ENCODE results near the gene C12orf43. TPM values are rescaled to one million over a fixed set of nuclear protein-coding genes. Genes with fewer than 3 reads are reported as not detected.
A peak's percentile ranks its signal among the peaks of the same experiment; 100 is the strongest.

C12orf43 gene
- total RNA-seq, 1 experiment from 2014 or later: 20.7 TPM

GRCh38 chr12:121008347-121009098 is 7.8 kb downstream of the C12orf43 start:
- H3K27me3 ChIP-seq: no peaks in the 10 kb centered on the region
- DNase-seq: no peak
- no peak overlapping the region for H3K4me3 ChIP-seq
- no peaks in the 10 kb centered on the region for H3K9me3 ChIP-seq
- peaks cover 39% of the 10 kb centered on the region for H3K36me3 ChIP-seq

GRCh38 chr12:121005346-121005815 is 10.9 kb downstream of the C12orf43 start:
- peaks cover 38% of the 10 kb centered on the region for H3K36me3 ChIP-seq
- no peak overlapping the region for H3K4me3 ChIP-seq
- H3K27me3 ChIP-seq: no peaks in the 10 kb centered on the region
- peak; percentile 32 for DNase-seq
- no peaks in the 10 kb centered on the region for H3K9me3 ChIP-seq

GRCh38 chr12:121004253-121004815 is 12.0 kb downstream of the C12orf43 start:
- no peak for DNase-seq
- Histone ChIP-seq H3K36me3 (peaks cover 29% of the 10 kb centered on the region), H3K4me3 (no peak overlapping the region), H3K27me3 (no peaks in the 10 kb centered on the region), H3K9me3 (no peaks in the 10 kb centered on the region)

- no peaks in the 10 kb centered on the region for H3K9me3 ChIP-seq
- H3K36me3 ChIP-seq: peaks cover 24% of the 10 kb centered on the region
- no peaks in the 10 kb centered on the region for H3K27me3 ChIP-seq
- DNase-seq: no peak
- no peak overlapping the region for H3K4me3 ChIP-seq
These were observed 12.6 kb downstream of the C12orf43 start for GRCh38 chr12:121003650-121004049.

- Histone ChIP-seq H3K9me3 (no peaks in the 10 kb centered on the region), H3K36me3 (peaks cover 21% of the 10 kb centered on the region), H3K27me3 (no peaks in the 10 kb centered on the region), H3K4me3 (no peak overlapping the region)
- DNase-seq: no peak
These were observed 14.3 kb downstream of the C12orf43 start for GRCh38 chr12:121001841-121002483.

- Histone ChIP-seq H3K36me3 (peaks cover 21% of the 10 kb centered on the region), H3K27me3 (no peaks in the 10 kb centered on the region), H3K4me3 (no peak overlapping the region), H3K9me3 (no peaks in the 10 kb centered on the region)
- no peak for DNase-seq
These were observed 15.2 kb downstream of the C12orf43 start for GRCh38 chr12:121001060-121001459.

- Histone ChIP-seq H3K27me3 (no peaks in the 10 kb centered on the region), H3K4me3 (no peak overlapping the region), H3K9me3 (no peaks in the 10 kb centered on the region), H3K36me3 (peaks cover 18% of the 10 kb centered on the region)
- no peak for DNase-seq
These were observed 15.8 kb downstream of the C12orf43 start for GRCh38 chr12:121000530-121000929.

- H3K4me3 ChIP-seq: no peak overlapping the region
- peaks cover 12% of the 10 kb centered on the region for H3K36me3 ChIP-seq
- H3K27me3 ChIP-seq: no peaks in the 10 kb centered on the region
- no peak for DNase-seq
- no peaks in the 10 kb centered on the region for H3K9me3 ChIP-seq
These were observed 16.8 kb downstream of the C12orf43 start for GRCh38 chr12:120999191-121000120.

GRCh38 chr12:120998435-120998834 is 17.9 kb downstream of the C12orf43 start:
- no peak for DNase-seq
- no peaks in the 10 kb centered on the region for H3K9me3 ChIP-seq
- no peaks in the 10 kb centered on the region for H3K27me3 ChIP-seq
- peaks cover 3% of the 10 kb centered on the region for H3K36me3 ChIP-seq
- no peak overlapping the region for H3K4me3 ChIP-seq

- Histone ChIP-seq H3K27me3 (no peaks in the 10 kb centered on the region), H3K36me3 (no peaks in the 10 kb centered on the region), H3K4me3 (no peak overlapping the region), H3K9me3 (no peaks in the 10 kb centered on the region)
- no peak for DNase-seq
These were observed 18.8 kb downstream of the C12orf43 start for GRCh38 chr12:120997448-120997847.

- no peak overlapping the region for H3K4me3 ChIP-seq
These were observed 20.0 kb downstream of the C12orf43 start for GRCh38 chr12:120996133-120996746.

GRCh38 chr12:120994589-120995337 is 21.5 kb downstream of the C12orf43 start:
- Histone ChIP-seq H3K4me3 (no peak overlapping the region), H3K36me3 (no peaks in the 10 kb centered on the region), H3K9me3 (no peaks in the 10 kb centered on the region), H3K27me3 (no peaks in the 10 kb centered on the region; the same call in 1 of the 2 replicates)
- DNase-seq: no peak

More at GRCh38 chr12:120996133-120996746, 20.0 kb downstream of the C12orf43 start:
- no peak for DNase-seq
- H3K27me3 ChIP-seq: no peaks in the 10 kb centered on the region; the same call in 1 of the 2 replicates
- no peaks in the 10 kb centered on the region for H3K9me3 ChIP-seq
- no peaks in the 10 kb centered on the region for H3K36me3 ChIP-seq

GRCh38 chr12:120994059-120994458 is 22.2 kb downstream of the C12orf43 start:
- no peaks in the 10 kb centered on the region for H3K9me3 ChIP-seq
- H3K27me3 ChIP-seq: no peaks in the 10 kb centered on the region; the same call in 1 of the 2 replicates
- no peak for DNase-seq

GRCh38 chr12:120993496-120993895 is 22.8 kb downstream of the C12orf43 start:
- no peaks in the 10 kb centered on the region; the same call in 1 of the 2 replicates for H3K27me3 ChIP-seq
- DNase-seq: no peak
- no peak overlapping the region for H3K4me3 ChIP-seq
- no peaks in the 10 kb centered on the region for H3K36me3 ChIP-seq
- H3K9me3 ChIP-seq: no peaks in the 10 kb centered on the region

More at GRCh38 chr12:120994059-120994458, 22.2 kb downstream of the C12orf43 start:
- Histone ChIP-seq H3K4me3 (no peak overlapping the region), H3K36me3 (no peaks in the 10 kb centered on the region)

- Histone ChIP-seq H3K27me3 (no peaks in the 10 kb centered on the region; the same call in 1 of the 2 replicates), H3K4me3 (no peak overlapping the region), H3K36me3 (no peaks in the 10 kb centered on the region), H3K9me3 (no peaks in the 10 kb centered on the region)
- no peak for DNase-seq
These were observed 23.3 kb downstream of the C12orf43 start for GRCh38 chr12:120992989-120993388.
